Neuronal stem cell (in vitro differentiated cells): Measurements from ENCODE around the gene LAMTOR3.

ENCODE experiments used
- DNase-seq: peaks from one replicate; pipeline ENCODE4 v3.0.0-alpha.2; 2013; ENCODE audit warnings: low spot score
- H2AFZ ChIP-seq: one replicate; pipeline ENCODE4 v1.6.1; 2013; ENCODE audit warnings: mild to moderate bottlenecking, low read length, inconsistent platforms
- H2AK5ac ChIP-seq: 2 replicates; pipeline ENCODE4 v1.6.1; 2013; ENCODE audit warnings: low read depth, mild to moderate bottlenecking, inconsistent platforms, low read length, moderate library complexity, mixed read lengths
- H2BK120ac ChIP-seq: 2 replicates; pipeline ENCODE4 v1.6.1; 2013; ENCODE audit warnings: low read depth, mild to moderate bottlenecking, inconsistent platforms, low read length, moderate library complexity, mixed read lengths
- H2BK12ac ChIP-seq: one replicate; pipeline ENCODE4 v1.6.1; 2013; ENCODE audit warnings: low read length, inconsistent platforms
- H2BK15ac ChIP-seq: 2 replicates; pipeline ENCODE4 v1.6.1; 2013; ENCODE audit warnings: mild to moderate bottlenecking, low read length, inconsistent platforms, mixed read lengths
- H2BK5ac ChIP-seq: one replicate; pipeline ENCODE4 v1.6.1; 2013; ENCODE audit warnings: inconsistent platforms, mild to moderate bottlenecking, low read length, moderate library complexity
- H3K14ac ChIP-seq: one replicate; pipeline ENCODE4 v1.6.1; 2013; ENCODE audit warnings: low read length, inconsistent platforms
- H3K18ac ChIP-seq: 2 replicates; pipeline ENCODE4 v1.6.1; 2013; ENCODE audit warnings: low read length, inconsistent platforms
- H3K23ac ChIP-seq: 2 replicates; pipeline ENCODE4 v1.6.1; 2013; ENCODE audit warnings: low read depth, mild to moderate bottlenecking, mixed read lengths, low read length, inconsistent platforms; ENCODE audit not compliant: poor library complexity
- H3K27ac ChIP-seq: replicated peaks from 3 replicates; pipeline ENCODE4 v1.5.1; 2013; ENCODE audit warnings: low read length, inconsistent platforms
- H3K27me3 ChIP-seq, 3 experiments: 2 replicates each; pipeline ENCODE4 v1.6.1; 2013; ENCODE audit warnings: low read length in 3 of 3, mild to moderate bottlenecking in 2 of 3, inconsistent platforms in 1 of 3, low read depth in 1 of 3, mixed read lengths in 1 of 3, moderate library complexity in 1 of 3; ENCODE audit not compliant: control insufficient read depth in 3 of 3, insufficient read depth in 3 of 3
- H3K36me3 ChIP-seq, 2 donors: replicated peaks in 1 of 2; 2 replicates each; pipeline ENCODE4 v1.6.1; 2013; ENCODE audit warnings: low read length in 2 of 2; ENCODE audit not compliant: control insufficient read depth in 2 of 2, insufficient read depth in 2 of 2
- H3K4ac ChIP-seq: 2 replicates; pipeline ENCODE4 v1.6.1; 2013; ENCODE audit warnings: inconsistent platforms, mild to moderate bottlenecking, low read length, moderate library complexity
- H3K4me1 ChIP-seq, 2 donors: 1 replicate in 1 of 2; 2 replicates in 1 of 2; pipeline ENCODE4 v1.6.1; 2013; ENCODE audit warnings: low read length in 2 of 2, low read depth in 1 of 2; ENCODE audit not compliant: control insufficient read depth in 2 of 2, insufficient read depth in 1 of 2
- H3K4me2 ChIP-seq: one replicate; pipeline ENCODE4 v1.6.1; 2013; ENCODE audit warnings: mild to moderate bottlenecking, low read length, inconsistent platforms; ENCODE audit not compliant: insufficient read depth, poor library complexity, severe bottlenecking
- H3K4me3 ChIP-seq, 2 donors: 2 replicates each; pipeline ENCODE4 v1.5.1; 2013; ENCODE audit warnings: low read length in 2 of 2, mild to moderate bottlenecking in 2 of 2, inconsistent platforms in 1 of 2, moderate library complexity in 1 of 2
- H3K79me1 ChIP-seq: one replicate; pipeline ENCODE4 v1.6.1; 2013; ENCODE audit warnings: low read depth, mild to moderate bottlenecking, inconsistent platforms, low read length, moderate library complexity
- H3K9ac ChIP-seq: one replicate; pipeline ENCODE4 v1.6.1; 2013; ENCODE audit warnings: mild to moderate bottlenecking, low read depth, low read length, inconsistent platforms; ENCODE audit not compliant: poor library complexity
- H3K9me3 ChIP-seq, 2 donors: replicated peaks in 1 of 2; 2 replicates each; pipeline versions ENCODE3 to v1.6.1; 2013; ENCODE audit warnings: low read length in 2 of 2, mild to moderate bottlenecking in 2 of 2, inconsistent platforms in 1 of 2, low read depth in 1 of 2, mixed read lengths in 1 of 2, moderate library complexity in 1 of 2; ENCODE audit not compliant: control insufficient read depth in 2 of 2, insufficient read depth in 1 of 2
- H4K8ac ChIP-seq: one replicate; pipeline ENCODE4 v1.6.1; 2013; ENCODE audit warnings: low read depth, mild to moderate bottlenecking, inconsistent platforms, low read length, moderate library complexity
- H4K91ac ChIP-seq: one replicate; pipeline ENCODE4 v1.6.1; 2013; ENCODE audit warnings: low read length, low read depth, mild to moderate bottlenecking, inconsistent platforms; ENCODE audit not compliant: poor library complexity
- WGBS, 2 donors: extraction: QIAGEN DNeasy Blood & Tissue Kit; methylation state at CpG; one replicate each; pipeline ENCODE4 v1.1.7; 2013; ENCODE audit warnings: missing lambda C conversion rate in 2 of 2, mixed read lengths in 1 of 2; ENCODE audit not compliant: insufficient read length in 2 of 2, insufficient replicate concordance in 1 of 2; ENCODE audit errors: extremely low coverage in 2 of 2; 5-methylcytosine and 5-hydroxymethylcytosine counted together

The LAMTOR3 gene

GRCh38 chr4:99872570-99872969 lies 21.7 kb downstream of the LAMTOR3 start:
- peaks cover 3 to 5% of the 10 kb centered on the region in 2 donors for H3K4me1 ChIP-seq

GRCh38 chr4:99868126-99868596 lies 26.1 kb downstream of the LAMTOR3 start:
- no peak overlapping the region for H2BK15ac ChIP-seq
- peaks cover 3 to 5% of the 10 kb centered on the region in 2 donors for H3K4me1 ChIP-seq
- no peak overlapping the region for H3K4me2 ChIP-seq
- H2AK5ac ChIP-seq, result no peak overlapping the region
- H3K27ac ChIP-seq, result no peak overlapping the region
- no peak overlapping the region for H3K14ac ChIP-seq
- no peak overlapping the region for H2BK5ac ChIP-seq
- H3K79me1 ChIP-seq, result no peaks in the 10 kb centered on the region
- no peak overlapping the region for H4K8ac ChIP-seq
- WGBS, 2 donors, result no CpG with 5 or more reads among the region's 8 CpGs
- no peaks in the 10 kb centered on the region for H3K9me3 ChIP-seq
- no peak overlapping the region for H2BK120ac ChIP-seq
- H3K36me3 ChIP-seq, result no peaks in the 10 kb centered on the region
- no peaks in the 10 kb centered on the region for H3K27me3 ChIP-seq
- no peak for DNase-seq
- H3K4ac ChIP-seq, result no peak overlapping the region
- no peak overlapping the region for H3K18ac ChIP-seq
- H3K9ac ChIP-seq, result no peak overlapping the region
- no peak overlapping the region for H3K23ac ChIP-seq
- no peak overlapping the region for H3K4me3 ChIP-seq
- H2AFZ ChIP-seq, result peak overlapping the region; percentile 79
- H2BK12ac ChIP-seq, result no peak overlapping the region
- H4K91ac ChIP-seq, result no peak overlapping the region

More at GRCh38 chr4:99872570-99872969, 21.7 kb downstream of the LAMTOR3 start:
- H3K4me2 ChIP-seq, result no peak overlapping the region
- no peak overlapping the region for H2BK120ac ChIP-seq
- no peak overlapping the region for H4K8ac ChIP-seq
- H2BK5ac ChIP-seq, result no peak overlapping the region
- H2AK5ac ChIP-seq, result no peak overlapping the region
- no peak overlapping the region for H2BK15ac ChIP-seq
- H3K36me3 ChIP-seq, result no peaks in the 10 kb centered on the region
- H3K9me3 ChIP-seq, result no peaks in the 10 kb centered on the region
- H3K27me3 ChIP-seq, result no peaks in the 10 kb centered on the region
- no peak overlapping the region for H3K4ac ChIP-seq
- no peaks in the 10 kb centered on the region for H3K79me1 ChIP-seq
- H3K14ac ChIP-seq, result no peak overlapping the region
- H3K23ac ChIP-seq, result no peak overlapping the region
- no peak overlapping the region for H3K27ac ChIP-seq
- H3K9ac ChIP-seq, result no peak overlapping the region
- H3K4me3 ChIP-seq, result no peak overlapping the region
- H4K91ac ChIP-seq, result no peak overlapping the region
- H2BK12ac ChIP-seq, result no peak overlapping the region
- H3K18ac ChIP-seq, result no peak overlapping the region
- H2AFZ ChIP-seq, result no peak overlapping the region
- no peak for DNase-seq

GRCh38 chr4:99863804-99864203 lies 30.4 kb downstream of the LAMTOR3 start:
- no peak for DNase-seq
- no peak overlapping the region for H2AFZ ChIP-seq
- WGBS, 2 donors, result no CpG with 5 or more reads among the region's 3 CpGs

GRCh38 chr4:99861120-99861905 lies 32.9 kb downstream of the LAMTOR3 start:
- peaks cover 0 to 1% (median 0%) of the 10 kb centered on the region in 3 experiments for H3K27me3 ChIP-seq
- H3K4me3 ChIP-seq, result no peak overlapping the region
- H3K14ac ChIP-seq, result no peak overlapping the region
- H3K18ac ChIP-seq, result no peak overlapping the region
- no peak overlapping the region for H2BK12ac ChIP-seq
- no peak overlapping the region for H4K8ac ChIP-seq
- no peak for DNase-seq
- H3K9me3 ChIP-seq, result peaks cover 0 to under 1% of the 10 kb centered on the region in 2 donors
- H2BK5ac ChIP-seq, result no peak overlapping the region
- no peaks in the 10 kb centered on the region for H3K36me3 ChIP-seq
- H4K91ac ChIP-seq, result no peak overlapping the region
- peak overlapping the region; percentile 30 for H2AFZ ChIP-seq
- no peak overlapping the region for H2BK15ac ChIP-seq
- no peak overlapping the region for H2BK120ac ChIP-seq
- H3K79me1 ChIP-seq, result no peaks in the 10 kb centered on the region
- no peak overlapping the region for H3K9ac ChIP-seq
- H3K4me2 ChIP-seq, result no peak overlapping the region
- H3K4me1 ChIP-seq, result no peaks in the 10 kb centered on the region
- no peak overlapping the region for H3K23ac ChIP-seq
- no peak overlapping the region for H3K27ac ChIP-seq
- no CpG with 5 or more reads among the region's 5 CpGs for WGBS, 2 donors
- no peak overlapping the region for H2AK5ac ChIP-seq
- H3K4ac ChIP-seq, result no peak overlapping the region

More at GRCh38 chr4:99863804-99864203, 30.4 kb downstream of the LAMTOR3 start:
- H4K8ac ChIP-seq, result no peak overlapping the region
- H3K9me3 ChIP-seq, result no peaks in the 10 kb centered on the region
- no peak overlapping the region for H3K4me2 ChIP-seq
- H3K9ac ChIP-seq, result no peak overlapping the region
- no peak overlapping the region for H3K23ac ChIP-seq
- H2BK12ac ChIP-seq, result no peak overlapping the region
- H2BK120ac ChIP-seq, result no peak overlapping the region
- no peak overlapping the region for H4K91ac ChIP-seq
- no peak overlapping the region for H3K4ac ChIP-seq
- H2BK5ac ChIP-seq, result no peak overlapping the region
- peaks cover 0 to 1% (median 0%) of the 10 kb centered on the region in 3 experiments for H3K27me3 ChIP-seq
- H3K27ac ChIP-seq, result no peak overlapping the region
- H3K36me3 ChIP-seq, result no peaks in the 10 kb centered on the region
- H3K4me1 ChIP-seq, result peaks cover 3 to 5% of the 10 kb centered on the region in 2 donors
- H2BK15ac ChIP-seq, result no peak overlapping the region
- no peak overlapping the region for H3K14ac ChIP-seq
- H3K18ac ChIP-seq, result no peak overlapping the region
- H2AK5ac ChIP-seq, result no peak overlapping the region
- H3K4me3 ChIP-seq, result no peak overlapping the region
- no peaks in the 10 kb centered on the region for H3K79me1 ChIP-seq
